Measurements from ENCODE around the gene SYT12.

DNA sequence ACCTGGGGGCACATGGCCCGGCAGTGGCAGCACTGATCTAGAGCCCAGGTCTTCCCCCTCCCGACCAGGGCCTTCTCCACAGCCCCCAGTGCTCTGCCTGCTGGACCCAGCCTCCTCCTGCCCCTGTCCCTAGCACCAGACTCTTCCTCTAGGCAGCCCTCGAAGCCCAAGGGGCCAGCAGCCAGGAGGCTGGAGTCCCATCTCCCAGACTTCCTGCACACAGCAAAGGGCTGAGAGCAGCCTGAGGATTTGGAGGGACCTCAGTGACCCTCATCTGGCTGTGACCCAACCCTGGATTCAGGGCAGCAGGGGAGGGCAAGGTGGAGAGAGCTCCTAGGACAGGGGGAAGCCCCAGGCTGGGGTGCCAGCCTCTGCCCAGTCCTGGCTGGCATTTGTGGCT, 36.7 kb downstream of the SYT12 start:
- TF ChIP-seq, protein P1, sequence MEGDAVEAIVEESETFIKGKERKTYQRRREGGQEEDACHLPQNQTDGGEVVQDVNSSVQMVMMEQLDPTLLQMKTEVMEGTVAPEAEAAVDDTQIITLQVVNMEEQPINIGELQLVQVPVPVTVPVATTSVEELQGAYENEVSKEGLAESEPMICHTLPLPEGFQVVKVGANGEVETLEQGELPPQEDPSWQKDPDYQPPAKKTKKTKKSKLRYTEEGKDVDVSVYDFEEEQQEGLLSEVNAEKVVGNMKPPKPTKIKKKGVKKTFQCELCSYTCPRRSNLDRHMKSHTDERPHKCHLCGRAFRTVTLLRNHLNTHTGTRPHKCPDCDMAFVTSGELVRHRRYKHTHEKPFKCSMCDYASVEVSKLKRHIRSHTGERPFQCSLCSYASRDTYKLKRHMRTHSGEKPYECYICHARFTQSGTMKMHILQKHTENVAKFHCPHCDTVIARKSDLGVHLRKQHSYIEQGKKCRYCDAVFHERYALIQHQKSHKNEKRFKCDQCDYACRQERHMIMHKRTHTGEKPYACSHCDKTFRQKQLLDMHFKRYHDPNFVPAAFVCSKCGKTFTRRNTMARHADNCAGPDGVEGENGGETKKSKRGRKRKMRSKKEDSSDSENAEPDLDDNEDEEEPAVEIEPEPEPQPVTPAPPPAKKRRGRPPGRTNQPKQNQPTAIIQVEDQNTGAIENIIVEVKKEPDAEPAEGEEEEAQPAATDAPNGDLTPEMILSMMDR (IDR thresholded peaks at IDR 0.05 in 4 of 5, conservative IDR thresholded peaks at IDR 0.05 in 1 of 5), result no peak
- TF ChIP-seq POLR2A (IDR thresholded peaks at IDR 0.05), result no peak
